Esophagus muscularis mucosa (tissue), 4 donors: ENCODE data around the gene C4orf36. TPM values are rescaled to one million over a fixed set of nuclear protein-coding genes. Genes with fewer than 3 reads are reported as not detected.

Source experiments
- DNase-seq: peaks from one replicate; pipeline ENCODE4 v3.0.0-alpha.2; 2017; ENCODE audit errors: extremely low spot score
- H3K27ac ChIP-seq, 4 donors: fragments of 200-600 bp; sonication (generic); replicated peaks in 1 of 4; 1 replicate in 3 of 4; 2 replicates in 1 of 4; pipeline ENCODE4 v1.5.1; 2016 to 2019; ENCODE audit warnings: mild to moderate bottlenecking in 1 of 4
- H3K27me3 ChIP-seq, 4 donors: fragments of 200-600 bp; sonication (generic); one replicate each; pipeline versions ENCODE4 v1.5.1 to v1.6.0; 2016 to 2019
- H3K36me3 ChIP-seq, 4 donors: fragments of 200-600 bp; sonication (generic); one replicate each; pipeline ENCODE4 v1.5.1; 2016 to 2019
- H3K4me1 ChIP-seq, 4 donors: fragments of 200-600 bp; sonication (generic); one replicate each; pipeline ENCODE4 v1.5.1; 2016 to 2019
- H3K4me3 ChIP-seq, 4 donors: fragments of 200-600 bp; sonication (generic); 1 replicate in 2 of 4; 2 replicates in 2 of 4; pipeline ENCODE4 v1.5.1; 2016 to 2019; ENCODE audit warnings: mild to moderate bottlenecking in 4 of 4, moderate library complexity in 1 of 4
- H3K9me3 ChIP-seq, 4 donors: fragments of 200-600 bp; sonication (generic); 1 replicate in 3 of 4; 2 replicates in 1 of 4; pipeline ENCODE4 v1.5.1; 2016 to 2019
- EP300 ChIP-seq: sonication (generic); formaldehyde crosslinking; IDR thresholded peaks from one replicate; pipeline ENCODE4 v1.6.1; 2017; ENCODE audit warnings: antibody characterized with exemption
- POLR2A ChIP-seq: fragments of 450-650 bp; IDR thresholded peaks from one replicate; pipeline ENCODE4 v1.6.1; 2017; ENCODE audit warnings: antibody characterized with exemption, moderate library complexity, mild to moderate bottlenecking, low read depth
- POLR2AphosphoS5 ChIP-seq, 2 donors: sonication (generic); formaldehyde crosslinking; IDR thresholded peaks; one replicate each; pipeline ENCODE4 v1.6.1; 2017; ENCODE audit warnings: antibody characterized with exemption in 2 of 2
- WGBS: methylation state at CpG from one replicate; pipeline ENCODE4 v1.1.5; 2018; 5-methylcytosine and 5-hydroxymethylcytosine counted together
- intact Hi-C: fragments of 100-400 bp; cut with DNase I; formaldehyde crosslinking; loops from one replicate; pipeline ENCODE4 v1.15.1; 2023
- total RNA-seq, 4 donors: library from RNA; depleted of rRNA; stranded (reverse); fragments of >200 nt; gene quantifications; one replicate each; pipeline versions ENCODE4 v1.1.0 to v1.2.1, GENCODE V29; 2016
- TF ChIP-seq, protein P1 (sequence below), 3 experiments: fragments of 200-600 bp in 2 of 3; fragments of 450-650 bp in 1 of 3; sonication (generic) in 2 of 3; IDR thresholded peaks; one replicate each; pipeline ENCODE4 v1.5.1; 2017 to 2019; ENCODE audit warnings: antibody characterized with exemption in 3 of 3, mild to moderate bottlenecking in 2 of 3, moderate library complexity in 1 of 3

The C4orf36 gene
- total RNA-seq, 4 donors from 2014 or later, result 1.3 TPM; not detected in 3

DNA sequence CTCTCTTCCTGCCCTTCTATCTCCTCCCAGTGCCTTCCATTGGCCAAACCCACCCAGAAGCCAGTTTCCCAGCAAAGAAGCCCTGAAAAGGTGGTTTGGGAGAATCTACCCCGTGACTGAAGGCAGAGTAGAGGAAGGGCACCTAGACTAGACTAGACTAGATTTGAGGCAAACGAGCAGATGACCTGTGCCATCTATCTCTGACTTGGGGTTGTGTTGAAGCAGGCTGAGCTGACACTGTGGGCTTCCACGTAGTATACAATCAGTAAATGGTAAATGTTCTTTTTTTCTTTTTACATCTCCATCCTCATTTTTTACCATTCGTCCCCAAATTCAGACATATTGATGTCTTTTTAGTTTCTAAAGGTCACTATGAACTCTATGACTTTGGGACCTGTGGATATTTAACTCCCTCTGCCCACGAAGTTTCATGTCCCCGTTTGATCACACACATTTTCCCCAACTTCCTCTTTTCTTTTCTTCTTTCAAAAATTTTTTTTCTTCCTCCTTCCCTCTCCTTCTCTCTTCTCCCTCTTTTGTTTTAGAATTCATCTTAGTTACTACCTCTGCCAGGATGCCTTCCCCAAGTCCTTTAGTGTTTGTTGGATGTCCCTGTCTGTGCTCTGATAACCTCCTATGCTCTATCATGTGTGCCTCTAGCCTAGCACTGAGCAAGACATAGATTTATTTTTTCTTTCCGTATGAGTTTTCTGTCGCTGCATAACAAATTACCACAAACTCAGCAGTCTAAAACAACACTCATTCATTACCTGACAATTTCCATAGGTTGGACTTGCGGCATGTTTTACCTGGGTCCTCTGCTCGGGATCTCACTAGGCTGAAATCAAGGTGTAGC is 36.4 kb upstream of the C4orf36 start:
- WGBS, result 84% methylated on average over 10 of the region's 10 CpGs
- no peak overlapping the region for H3K4me3 ChIP-seq
- H3K4me1 ChIP-seq, result peaks cover 4 to 20% (median 8%) of the 10 kb centered on the region in 4 donors
- H3K27ac ChIP-seq, result peak overlapping the region; percentile 60 to 75 (median 64)
- DNase-seq, result no peak
- intact Hi-C loops, result loop anchor here (10.0 kb wide), 1 partner anchor 196 kb away; no protein-coding TSS in a partner anchor
- H3K9me3 ChIP-seq, result no peaks in the 10 kb centered on the region
- H3K36me3 ChIP-seq, result peaks cover 0 to 36% (median 8%) of the 10 kb centered on the region in 4 donors
- TF ChIP-seq, protein P1, sequence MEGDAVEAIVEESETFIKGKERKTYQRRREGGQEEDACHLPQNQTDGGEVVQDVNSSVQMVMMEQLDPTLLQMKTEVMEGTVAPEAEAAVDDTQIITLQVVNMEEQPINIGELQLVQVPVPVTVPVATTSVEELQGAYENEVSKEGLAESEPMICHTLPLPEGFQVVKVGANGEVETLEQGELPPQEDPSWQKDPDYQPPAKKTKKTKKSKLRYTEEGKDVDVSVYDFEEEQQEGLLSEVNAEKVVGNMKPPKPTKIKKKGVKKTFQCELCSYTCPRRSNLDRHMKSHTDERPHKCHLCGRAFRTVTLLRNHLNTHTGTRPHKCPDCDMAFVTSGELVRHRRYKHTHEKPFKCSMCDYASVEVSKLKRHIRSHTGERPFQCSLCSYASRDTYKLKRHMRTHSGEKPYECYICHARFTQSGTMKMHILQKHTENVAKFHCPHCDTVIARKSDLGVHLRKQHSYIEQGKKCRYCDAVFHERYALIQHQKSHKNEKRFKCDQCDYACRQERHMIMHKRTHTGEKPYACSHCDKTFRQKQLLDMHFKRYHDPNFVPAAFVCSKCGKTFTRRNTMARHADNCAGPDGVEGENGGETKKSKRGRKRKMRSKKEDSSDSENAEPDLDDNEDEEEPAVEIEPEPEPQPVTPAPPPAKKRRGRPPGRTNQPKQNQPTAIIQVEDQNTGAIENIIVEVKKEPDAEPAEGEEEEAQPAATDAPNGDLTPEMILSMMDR (IDR thresholded peaks at IDR 0.05), result no peak
- TF ChIP-seq POLR2A (no peak), EP300 (no peak), POLR2AphosphoS5 (IDR thresholded peaks at IDR 0.05) (no peak)
- no peaks in the 10 kb centered on the region for H3K27me3 ChIP-seq

DNA sequence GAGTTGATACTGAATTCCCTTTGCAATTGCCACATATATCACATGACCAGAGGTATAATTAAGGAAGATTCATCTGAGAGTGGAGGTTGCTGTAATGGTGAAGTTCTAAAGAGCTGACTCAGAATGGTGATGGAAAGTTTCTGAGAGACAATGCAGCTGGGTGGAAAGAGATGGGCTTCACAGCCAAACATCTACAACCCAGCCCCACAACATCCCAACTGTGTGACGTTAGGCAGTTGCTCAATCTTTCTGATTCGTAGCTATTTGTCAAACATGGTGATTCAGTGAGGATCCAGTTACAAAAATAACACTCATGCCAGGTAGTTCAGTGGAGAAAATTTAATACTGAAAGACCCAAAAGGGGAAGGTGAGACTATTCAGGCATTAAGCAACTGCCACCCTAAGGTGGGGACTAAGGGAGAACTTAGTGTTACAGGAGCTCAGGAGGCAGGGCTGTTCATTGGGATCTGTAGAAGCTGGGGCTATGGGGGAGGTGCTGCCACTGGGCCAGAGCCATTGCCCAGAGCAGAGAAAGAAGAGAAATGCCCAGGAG is 35.7 kb upstream of the C4orf36 start:
- WGBS, result 42% methylated on average over 2 of the region's 2 CpGs
- Histone ChIP-seq H3K27ac (peak overlapping the region; percentile 60 to 75 (median 64)), H3K36me3 (peaks cover 0 to 36% (median 8%) of the 10 kb centered on the region in 4 donors), H3K27me3 (no peaks in the 10 kb centered on the region), H3K4me1 (peaks cover 0 to 16% (median 2%) of the 10 kb centered on the region in 4 donors), H3K4me3 (no peak overlapping the region), H3K9me3 (no peaks in the 10 kb centered on the region)
- TF ChIP-seq, protein P1 (IDR thresholded peaks at IDR 0.05), result no peak
- TF ChIP-seq POLR2AphosphoS5 (IDR thresholded peaks at IDR 0.05) (peak; percentile 54 to 67), POLR2A (no peak), EP300 (no peak)
- intact Hi-C loops, result loop anchor here (10.0 kb wide), 1 partner anchor 197 kb away; no protein-coding TSS in a partner anchor
- no peak for DNase-seq

DNA sequence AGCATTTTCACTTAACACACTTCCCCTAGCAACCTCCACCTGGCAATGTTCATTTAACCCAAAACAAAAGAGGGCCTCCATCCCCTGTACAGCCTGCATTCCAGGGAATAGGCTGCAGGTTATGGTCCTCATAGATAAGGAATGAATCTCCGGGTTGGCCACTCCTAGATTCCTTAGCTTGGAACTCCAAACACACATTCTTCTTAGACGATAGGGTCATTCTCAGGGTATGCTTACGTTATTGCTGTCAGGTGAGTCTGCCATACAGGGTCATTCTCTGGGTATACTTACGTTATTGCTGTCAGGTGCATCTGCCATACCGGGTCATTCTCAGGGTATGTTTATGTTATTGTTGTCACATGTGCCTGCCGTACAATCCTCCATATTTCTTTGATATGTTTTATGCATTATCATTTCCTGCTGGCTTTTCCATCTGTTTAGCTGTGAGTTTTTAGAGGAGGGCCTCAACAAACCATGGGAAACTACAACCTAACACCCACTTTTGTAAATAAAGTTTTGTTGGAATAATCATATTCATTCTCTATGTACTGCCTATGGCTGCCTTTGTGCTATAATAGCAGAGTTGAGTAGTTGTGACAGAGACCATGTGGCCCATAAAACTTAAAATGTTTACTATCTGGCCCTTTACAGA is 34.3 kb upstream of the C4orf36 start:
- DNase-seq, result no peak
- 90% methylated on average over 6 of the region's 6 CpGs for WGBS
- Histone ChIP-seq H3K36me3 (peaks cover 0 to 31% (median 7%) of the 10 kb centered on the region in 4 donors), H3K27ac (peak overlapping the region in 1 of 4 donors; percentile 15), H3K4me1 (peaks cover 0 to 16% (median 9%) of the 10 kb centered on the region in 4 donors), H3K27me3 (no peaks in the 10 kb centered on the region), H3K9me3 (no peaks in the 10 kb centered on the region), H3K4me3 (no peak overlapping the region)
- intact Hi-C loops, result loop anchor here (10.0 kb wide), 1 partner anchor 198 kb away; no protein-coding TSS in a partner anchor
- TF ChIP-seq EP300 (no peak), POLR2AphosphoS5 (IDR thresholded peaks at IDR 0.05) (no peak), POLR2A (no peak)
- TF ChIP-seq, protein P1 (IDR thresholded peaks at IDR 0.05), result no peak

DNA sequence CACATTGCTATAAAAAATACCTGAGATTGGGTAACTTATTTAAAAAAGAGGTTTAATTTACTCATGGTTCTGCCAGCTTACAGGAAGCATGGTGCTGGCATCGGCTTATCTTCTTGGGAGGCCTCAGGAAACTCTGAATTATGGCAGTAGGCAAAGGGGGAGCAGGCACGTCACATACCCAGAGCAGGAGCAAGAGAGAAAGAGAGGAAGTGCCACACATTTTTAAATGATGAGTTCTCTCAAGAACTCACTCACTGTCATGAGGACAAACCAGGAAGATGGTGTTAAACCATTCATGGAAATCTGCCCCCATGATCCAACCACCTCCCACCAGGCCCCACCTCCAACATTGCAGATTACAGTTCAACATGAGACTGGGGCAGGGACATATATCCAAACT is 32.6 kb upstream of the C4orf36 start:
- Histone ChIP-seq H3K27ac (no peak overlapping the region), H3K36me3 (peaks cover 0 to 25% (median 0%) of the 10 kb centered on the region in 4 donors), H3K4me1 (peaks cover 0 to 16% (median 9%) of the 10 kb centered on the region in 4 donors), H3K9me3 (no peaks in the 10 kb centered on the region), H3K27me3 (no peaks in the 10 kb centered on the region), H3K4me3 (no peak overlapping the region)
- TF ChIP-seq POLR2AphosphoS5 (IDR thresholded peaks at IDR 0.05) (no peak), EP300 (no peak), POLR2A (no peak)
- TF ChIP-seq, protein P1 (IDR thresholded peaks at IDR 0.05), result no peak
- 43% methylated on average over 2 of the region's 2 CpGs for whole genome bisulfite sequencing
- DNase-seq, result no peak
- intact Hi-C loops, result loop anchor here (5.0 to 10.0 kb wide), 2 partner anchors 200 to 222 kb away; no protein-coding TSS in a partner anchor
